AG09309 (cell line): ENCODE data around the gene HYI.
"Not testable (repeated sequence)": the region's sequence is repeated elsewhere in the genome, so short reads cannot be mapped to it uniquely, and the experiment has no call there.

Source experiments
- DNase-seq: peaks from one replicate; pipeline ENCODE4 v3.0.0-alpha.2; 2010; ENCODE audit warnings: low read depth
- H3K4me3 ChIP-seq: 2 replicates; pipeline ENCODE4 v1.5.1; 2011; ENCODE audit warnings: mild to moderate bottlenecking, low read depth, low read length, moderate library complexity; ENCODE audit not compliant: control insufficient read depth
- TF ChIP-seq, protein P1 (sequence below): IDR thresholded peaks from 2 replicates; pipeline ENCODE4 v1.5.1; 2011; ENCODE audit warnings: mild to moderate bottlenecking, low read depth, low read length, inconsistent platforms; ENCODE audit not compliant: insufficient read depth, control insufficient read depth; ENCODE audit errors: missing control alignments

The HYI gene

DNA sequence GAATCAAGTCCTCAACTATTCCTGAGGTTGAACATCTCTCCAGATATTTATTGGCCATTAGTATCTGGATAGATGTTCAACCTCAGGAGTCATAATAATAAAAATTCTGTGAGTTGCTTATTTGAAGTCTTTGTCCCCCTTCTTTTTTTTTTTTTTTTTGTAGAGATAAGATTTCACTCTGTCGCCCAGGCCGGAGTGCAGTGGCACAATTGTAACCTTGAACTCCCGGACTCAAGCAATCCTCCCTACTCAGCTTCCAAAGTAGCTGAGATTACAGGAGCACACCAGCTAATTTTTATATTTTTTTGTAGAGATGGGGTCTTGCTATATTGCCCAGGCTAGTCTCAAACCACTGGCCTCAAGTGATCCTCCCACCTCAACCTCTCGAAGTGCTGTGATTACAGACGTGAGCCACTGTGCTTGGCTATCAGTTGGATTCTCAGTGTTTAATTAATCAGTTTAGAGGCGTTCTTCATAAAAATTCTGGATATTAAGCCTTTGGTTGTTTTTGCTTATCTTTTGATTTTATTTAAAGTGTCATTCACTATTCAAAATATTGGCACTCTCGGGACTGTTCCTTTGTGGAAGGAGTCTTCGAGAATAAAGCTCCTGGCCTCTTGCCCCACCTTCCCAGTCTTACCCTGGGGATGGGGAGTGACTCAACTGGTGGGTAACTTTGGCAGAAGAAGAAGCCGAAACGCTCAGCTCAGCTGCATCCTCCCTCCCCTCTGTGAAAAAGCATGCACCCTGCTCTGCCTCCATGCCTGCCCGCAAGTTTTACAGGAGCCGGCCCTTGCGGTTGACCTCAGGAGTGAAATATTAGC lies 11.2 kb upstream of the HYI start:
- TF ChIP-seq, protein P1, sequence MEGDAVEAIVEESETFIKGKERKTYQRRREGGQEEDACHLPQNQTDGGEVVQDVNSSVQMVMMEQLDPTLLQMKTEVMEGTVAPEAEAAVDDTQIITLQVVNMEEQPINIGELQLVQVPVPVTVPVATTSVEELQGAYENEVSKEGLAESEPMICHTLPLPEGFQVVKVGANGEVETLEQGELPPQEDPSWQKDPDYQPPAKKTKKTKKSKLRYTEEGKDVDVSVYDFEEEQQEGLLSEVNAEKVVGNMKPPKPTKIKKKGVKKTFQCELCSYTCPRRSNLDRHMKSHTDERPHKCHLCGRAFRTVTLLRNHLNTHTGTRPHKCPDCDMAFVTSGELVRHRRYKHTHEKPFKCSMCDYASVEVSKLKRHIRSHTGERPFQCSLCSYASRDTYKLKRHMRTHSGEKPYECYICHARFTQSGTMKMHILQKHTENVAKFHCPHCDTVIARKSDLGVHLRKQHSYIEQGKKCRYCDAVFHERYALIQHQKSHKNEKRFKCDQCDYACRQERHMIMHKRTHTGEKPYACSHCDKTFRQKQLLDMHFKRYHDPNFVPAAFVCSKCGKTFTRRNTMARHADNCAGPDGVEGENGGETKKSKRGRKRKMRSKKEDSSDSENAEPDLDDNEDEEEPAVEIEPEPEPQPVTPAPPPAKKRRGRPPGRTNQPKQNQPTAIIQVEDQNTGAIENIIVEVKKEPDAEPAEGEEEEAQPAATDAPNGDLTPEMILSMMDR = no peak
- DNase-seq = no peak
- H3K4me3 ChIP-seq = no peak overlapping the region

DNA sequence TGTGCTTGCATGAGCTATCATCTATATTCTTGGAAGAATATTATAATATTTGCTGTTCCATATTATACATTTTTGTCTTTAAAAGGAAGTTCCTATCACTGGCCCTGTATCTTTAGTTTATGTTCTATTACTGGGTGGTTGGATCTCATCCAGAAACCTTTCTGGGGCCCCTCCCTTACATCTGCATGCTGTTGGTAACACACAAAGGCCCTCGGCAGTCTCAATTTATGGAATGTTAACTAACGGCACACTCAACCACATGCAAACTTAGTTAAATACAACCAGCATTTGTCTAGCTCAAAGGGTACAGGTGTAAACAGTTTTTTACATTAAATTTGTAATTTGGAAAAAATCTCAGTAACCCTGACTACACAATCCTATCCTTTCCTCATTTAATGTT lies 9.7 kb upstream of the HYI start:
- no peak for DNase-seq
- no peak overlapping the region for H3K4me3 ChIP-seq
- TF ChIP-seq, protein P1 = no peak

DNA sequence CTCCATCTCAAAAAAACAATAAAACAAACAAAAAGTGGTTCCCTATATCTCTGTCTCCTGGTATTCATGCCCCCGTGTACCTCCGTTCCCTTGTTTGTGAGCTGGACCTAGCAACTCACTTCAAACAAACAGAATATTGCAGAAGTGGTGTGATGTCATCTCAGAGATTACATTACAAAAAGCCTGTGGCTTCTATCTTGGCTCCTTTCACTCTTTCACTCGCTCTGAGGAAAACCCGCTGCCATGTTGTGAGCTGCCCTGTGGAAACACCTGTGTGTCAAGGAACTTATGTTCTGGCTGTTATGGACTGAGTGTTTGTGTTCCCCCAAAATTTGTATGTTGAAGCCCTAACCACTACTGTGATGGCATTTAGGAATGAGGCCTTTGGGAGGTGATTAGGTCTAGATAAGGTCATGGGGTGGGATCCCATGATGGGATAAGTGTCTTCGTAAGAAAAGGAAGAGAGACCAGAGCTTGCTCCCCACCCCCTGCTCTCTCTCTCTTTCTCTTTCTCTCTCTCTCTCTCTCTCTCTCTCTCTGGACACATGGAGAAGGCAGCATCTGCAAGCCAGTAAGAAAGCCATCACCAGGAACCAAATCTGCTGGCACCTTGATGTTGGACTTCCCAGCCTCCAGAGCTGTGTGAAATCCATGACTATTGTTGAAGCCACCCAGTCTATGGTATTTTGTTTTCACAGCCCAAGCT lies 7.4 kb upstream of the HYI start:
- TF ChIP-seq, protein P1 = no peak
- DNase-seq = no peak
- H3K4me3 ChIP-seq = no peak overlapping the region

DNA sequence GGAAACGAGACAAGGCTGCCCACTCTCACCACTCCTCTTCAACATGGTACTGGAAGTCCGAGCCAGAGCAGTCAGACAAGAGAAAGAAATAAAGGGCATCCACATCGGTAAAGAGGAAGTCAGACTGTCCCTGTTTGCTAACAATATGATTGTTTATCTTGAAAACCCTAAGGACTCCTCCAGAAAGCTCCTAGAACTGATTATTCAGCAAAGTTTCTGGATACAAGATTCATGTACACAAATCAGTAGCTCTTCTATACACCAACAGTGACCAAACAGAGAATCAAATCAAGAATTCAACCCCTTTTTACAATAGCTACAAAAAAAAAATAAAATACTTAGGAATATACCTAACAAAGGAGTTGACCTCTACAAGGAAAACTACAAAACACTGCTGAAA lies 4.6 kb upstream of the HYI start:
- DNase-seq, H3K4me3 ChIP-seq: not testable (repeated sequence)

DNA sequence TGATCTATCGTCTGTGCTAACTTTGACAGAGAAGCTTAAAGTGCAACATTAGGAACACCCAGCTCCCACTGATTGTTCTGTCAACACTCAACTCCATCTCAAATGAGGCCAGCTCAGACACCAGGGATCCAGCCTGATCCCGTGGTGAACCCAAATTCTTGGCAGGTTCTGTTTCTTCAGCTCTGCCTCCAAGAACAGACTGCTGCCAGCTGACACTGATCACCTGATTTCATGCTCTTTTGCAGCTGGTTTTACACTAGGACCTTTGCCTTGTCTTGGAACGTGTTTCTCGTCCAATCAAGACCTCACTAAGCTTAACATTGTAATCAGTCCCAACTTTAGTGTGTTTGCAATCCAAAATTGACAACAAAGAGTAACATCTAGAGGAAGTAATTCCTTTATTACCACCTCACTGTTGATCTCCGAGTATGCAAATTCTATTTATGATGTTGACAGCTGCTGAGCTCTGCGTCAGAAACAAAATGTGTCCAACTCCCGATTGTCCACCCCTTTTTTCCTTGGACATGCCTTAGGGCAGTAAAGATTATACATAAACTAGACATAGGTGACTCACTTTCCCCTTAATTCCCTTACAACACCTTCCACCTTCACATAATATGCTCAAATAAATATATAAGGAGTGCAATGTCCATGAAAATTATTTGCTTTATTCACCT lies 1.6 kb upstream of the HYI start:
- no peak overlapping the region for H3K4me3 ChIP-seq
- TF ChIP-seq, protein P1 = no peak
- DNase-seq = no peak

DNA sequence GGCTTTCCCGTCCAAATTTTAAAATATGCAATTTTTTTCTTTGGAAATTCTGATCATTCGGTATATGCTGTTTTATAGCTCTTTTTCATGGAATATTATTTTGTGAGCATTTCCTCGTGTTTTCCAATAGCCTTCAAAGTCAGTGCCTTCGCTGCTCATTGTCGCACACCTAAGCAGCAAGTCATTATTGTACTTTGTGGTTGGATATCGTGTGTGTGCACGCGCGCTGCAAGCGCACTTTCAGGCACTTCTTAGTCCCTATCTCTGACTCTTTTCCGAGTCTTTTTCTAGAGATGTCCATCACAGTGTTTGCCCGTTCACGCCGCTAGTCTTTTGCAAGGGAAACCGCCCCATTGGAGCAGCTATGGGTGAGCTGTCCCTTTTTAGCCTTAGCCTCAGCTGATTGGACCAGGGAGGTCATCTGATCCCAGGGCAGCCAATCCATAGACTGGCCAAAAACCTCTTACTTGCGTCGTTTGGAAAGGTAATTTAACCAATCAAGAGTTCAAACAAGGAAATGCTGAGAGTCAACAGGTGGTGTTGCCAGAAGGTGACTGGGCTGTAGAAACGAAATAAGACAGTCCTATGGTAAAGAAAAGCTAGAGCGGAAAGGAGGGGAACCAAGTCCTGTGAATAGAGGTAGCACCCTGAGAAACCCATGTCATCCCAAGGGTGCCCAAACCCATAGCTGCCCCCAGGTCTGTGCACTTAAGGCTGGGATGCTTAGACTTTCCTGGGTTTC lies 710 bp upstream of the HYI start:
- TF ChIP-seq, protein P1 = peak; percentile 11
- H3K4me3 ChIP-seq = peak overlapping the region; percentile 51
- peak; percentile 46 for DNase-seq
